Measurements from ENCODE around the gene MAPT.

The MAPT gene

DNA sequence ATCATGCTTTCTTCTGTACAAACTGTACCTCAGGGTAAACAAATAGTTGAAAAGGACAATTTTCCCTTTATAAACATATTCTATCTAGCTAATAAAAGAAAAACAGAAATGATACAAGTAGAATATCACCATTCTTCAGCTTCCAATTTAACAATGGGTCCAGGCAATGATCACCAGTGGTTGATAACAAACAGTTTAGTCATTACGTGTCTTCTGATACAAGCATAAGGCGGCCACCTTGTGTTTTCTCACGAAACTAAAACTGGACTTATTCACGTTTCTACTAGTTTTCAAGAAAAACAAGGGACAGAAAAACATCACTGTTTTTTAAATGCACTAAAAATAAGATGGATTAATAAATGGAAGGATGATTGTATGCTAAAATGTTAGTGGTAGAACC lies 163.0 kb downstream of the MAPT start:
- DNase-seq (ENCODE audit: low spot score): no peak

DNA sequence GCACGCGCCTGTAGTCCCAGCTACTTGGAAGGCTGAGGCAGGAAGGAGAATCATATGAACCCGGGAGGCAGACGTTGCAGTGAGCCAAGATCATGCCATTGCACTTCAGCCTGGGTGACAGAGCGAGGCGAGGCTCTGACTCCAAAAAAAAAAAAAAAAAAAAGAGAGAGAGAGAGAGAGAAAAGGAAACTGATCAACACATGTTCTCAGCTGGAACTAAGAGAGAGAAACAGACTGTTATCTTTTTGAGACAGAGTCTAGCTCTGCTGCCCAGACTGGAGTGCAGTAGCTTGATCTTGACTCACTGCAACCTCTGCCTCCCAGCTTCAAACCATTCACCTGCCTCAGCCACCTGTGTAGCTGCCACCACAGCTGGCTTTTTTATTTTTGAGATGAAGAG lies 165.1 kb downstream of the MAPT start:
- DNase-seq (ENCODE audit: low spot score): peak; percentile 77

DNA sequence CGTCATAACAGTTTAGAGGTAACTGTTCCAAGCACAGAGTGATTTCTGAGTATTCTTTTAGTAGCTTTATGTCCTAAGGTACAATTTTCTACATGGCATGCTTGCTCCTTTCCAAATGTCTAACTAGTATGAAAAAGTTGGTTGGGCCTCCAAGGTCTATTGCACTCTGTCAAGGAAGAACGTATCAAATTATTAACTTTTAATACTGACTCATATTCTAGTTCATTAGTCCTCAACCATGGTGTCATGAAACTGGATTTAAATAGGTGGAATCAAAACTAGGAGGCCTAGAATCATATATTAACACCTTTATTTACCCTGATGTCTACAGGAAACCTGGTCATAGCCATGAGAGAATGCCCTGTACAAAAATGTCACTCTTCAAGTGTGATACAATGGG lies 166.1 kb downstream of the MAPT start:
- no peak for DNase-seq (ENCODE audit: low spot score)

DNA sequence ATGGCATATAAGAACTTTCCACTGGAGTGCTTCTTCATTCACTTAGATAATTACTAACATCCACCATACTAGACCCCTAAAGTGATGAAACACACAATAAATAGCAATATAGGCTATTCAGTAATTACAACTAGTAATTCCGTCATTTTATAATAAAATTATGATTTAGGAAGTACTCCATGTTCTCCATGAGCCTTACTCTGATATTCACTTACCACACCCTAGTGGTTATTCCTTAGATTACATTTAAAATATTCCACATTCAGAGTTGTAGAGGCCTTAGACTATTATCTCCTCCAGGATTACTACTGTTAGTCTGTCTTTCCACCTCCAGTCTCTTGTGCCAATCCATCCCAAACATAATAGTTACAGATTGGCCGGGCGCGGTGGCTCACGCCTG lies 167.1 kb downstream of the MAPT start:
- DNase-seq (ENCODE audit: low spot score): peak; percentile 60

DNA sequence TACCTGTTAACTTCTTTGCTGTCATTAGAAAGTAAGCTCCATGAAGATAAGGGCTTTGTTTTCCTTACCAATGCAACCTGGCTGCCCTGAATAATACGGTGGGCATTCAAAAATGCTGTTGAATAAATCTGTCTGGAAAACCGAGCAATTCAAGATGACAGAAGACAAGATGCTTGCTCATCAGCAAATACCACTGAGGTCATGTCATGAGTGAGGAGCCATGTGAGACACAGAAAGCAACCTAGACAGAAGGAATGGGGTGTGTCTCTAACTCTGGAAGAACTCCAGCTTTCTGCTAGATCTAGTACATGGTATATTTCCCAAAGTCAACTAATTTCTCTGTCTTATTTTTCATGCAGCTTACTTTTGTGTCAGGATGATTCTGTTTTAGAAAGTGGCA lies 168.9 kb downstream of the MAPT start:
- peak; percentile 47 for DNase-seq (ENCODE audit: low spot score)

DNA sequence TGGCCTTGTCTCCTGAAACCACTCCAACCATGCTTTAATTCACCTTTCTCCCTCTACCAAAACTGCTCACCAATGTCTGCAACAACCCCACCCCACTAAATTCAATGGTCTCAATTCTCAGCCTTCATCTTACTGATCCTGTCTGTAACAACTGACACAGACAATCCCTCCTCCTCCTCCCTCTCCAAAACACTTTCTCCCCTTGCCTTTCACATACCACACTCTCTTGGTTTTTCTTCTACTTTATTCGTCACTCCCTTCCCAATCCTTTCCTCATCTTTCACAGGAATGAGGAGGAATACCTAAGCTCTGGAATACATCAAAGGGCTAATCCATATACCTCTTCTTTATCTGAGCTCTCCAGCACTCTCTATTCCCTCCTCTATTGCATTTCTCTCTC lies 170.1 kb downstream of the MAPT start:
- DNase-seq (ENCODE audit: low spot score): no peak

DNA sequence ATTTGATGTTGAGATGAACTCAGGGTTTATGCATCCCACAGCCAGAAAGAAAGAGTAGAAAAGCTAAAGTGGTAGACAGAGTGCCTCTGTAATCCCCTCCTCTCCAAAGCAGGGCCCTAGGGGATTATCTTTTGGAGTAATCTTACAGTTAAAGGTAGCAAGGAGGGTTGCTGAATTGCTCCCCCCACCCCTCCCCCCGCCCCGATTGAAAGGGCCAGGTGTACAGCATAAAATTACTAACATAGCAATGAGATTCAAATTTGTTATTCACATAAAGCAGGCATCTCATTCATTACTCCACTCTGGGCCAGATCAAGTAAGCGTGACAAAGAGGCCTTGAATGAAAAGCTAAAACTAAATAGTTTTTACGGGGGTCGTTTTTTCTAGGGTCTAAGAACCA lies 177.4 kb downstream of the MAPT start:
- DNase-seq (ENCODE audit: low spot score): no peak

DNA sequence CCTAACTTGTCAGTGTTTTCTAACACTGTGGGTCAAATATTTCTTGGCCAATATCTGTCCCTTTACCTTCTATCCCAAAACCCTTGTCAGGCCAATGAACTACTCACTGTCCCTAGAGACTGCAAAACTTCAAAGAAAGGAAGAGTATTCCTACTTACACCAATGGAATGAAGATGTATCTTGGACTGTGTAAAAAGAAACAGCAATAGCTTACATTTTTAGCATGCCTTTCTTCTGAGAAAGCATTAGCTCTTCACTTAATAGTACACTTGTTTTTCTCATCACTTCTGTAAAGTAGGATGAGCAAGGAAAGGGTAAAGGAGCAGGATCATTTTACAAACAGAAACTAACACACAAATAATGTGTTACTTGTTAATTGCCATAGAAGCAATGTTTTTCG lies 178.6 kb downstream of the MAPT start:
- DNase-seq (ENCODE audit: low spot score): no peak

DNA sequence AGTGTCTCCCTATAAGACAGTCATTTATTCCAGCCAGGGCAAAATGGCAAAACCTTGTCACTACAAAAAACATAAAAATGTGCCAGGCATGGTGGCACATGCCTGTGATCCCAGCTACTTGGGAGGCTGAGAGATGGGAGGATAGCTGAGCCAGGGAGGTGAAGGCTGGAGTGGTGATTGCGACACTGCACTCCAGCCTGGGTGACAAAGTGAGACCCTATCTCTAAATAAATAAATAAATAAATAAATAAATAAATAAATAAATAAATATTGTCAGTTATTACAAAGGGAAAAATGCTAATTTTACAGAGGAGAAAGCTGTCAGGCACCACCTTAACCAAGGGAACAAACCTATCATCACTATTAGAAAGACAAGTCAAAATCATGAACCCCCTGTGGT lies 180.2 kb downstream of the MAPT start:
- no peak for DNase-seq (ENCODE audit: low spot score)
